IPS DF 19.7 (cell line): ENCODE measurements around the gene TADA2B.

ENCODE experiments used
- DNase-seq: peaks from one replicate; pipeline ENCODE4 v3.0.0-alpha.2; 2013; ENCODE audit warnings: low read depth, low spot score

The TADA2B gene

DNA sequence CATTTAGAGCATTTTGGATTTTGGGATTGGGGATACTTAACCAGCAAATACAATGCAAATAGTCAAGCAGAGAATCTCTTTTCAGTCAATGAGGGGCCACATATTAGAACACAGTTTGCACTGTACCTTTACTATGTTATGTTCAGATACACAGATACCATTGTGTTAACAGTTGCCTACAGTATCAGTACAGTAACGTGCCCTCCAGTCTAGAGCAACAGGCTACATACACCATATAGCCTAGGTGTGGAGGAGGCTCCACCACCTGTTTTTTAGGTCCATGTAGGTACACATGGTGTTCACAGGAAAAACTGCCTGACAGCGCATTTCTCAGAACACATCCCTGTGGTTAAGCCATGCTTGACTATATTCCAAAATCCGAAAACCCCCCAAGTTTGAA lies 15.6 kb downstream of the TADA2B start:
- no peak for DNase-seq

GRCh38 chr4:7059662-7060061 lies 16.5 kb downstream of the TADA2B start:
- DNase-seq: no peak

- DNase-seq: no peak
Measured at GRCh38 chr4:7060346-7061150, 17.4 kb downstream of the TADA2B start.

- no peak for DNase-seq
Measured at GRCh38 chr4:7061815-7062214, 18.6 kb downstream of the TADA2B start.

GRCh38 chr4:7062816-7063215 lies 19.6 kb downstream of the TADA2B start:
- DNase-seq: no peak

- DNase-seq: no peak
Measured at GRCh38 chr4:7063362-7063761, 20.2 kb downstream of the TADA2B start.

GRCh38 chr4:7066006-7066405 lies 22.8 kb downstream of the TADA2B start:
- DNase-seq: no peak

GRCh38 chr4:7066493-7066892 lies 23.3 kb downstream of the TADA2B start:
- no peak for DNase-seq

- DNase-seq: no peak
Measured at GRCh38 chr4:7067126-7067451, 23.9 kb downstream of the TADA2B start.

DNA sequence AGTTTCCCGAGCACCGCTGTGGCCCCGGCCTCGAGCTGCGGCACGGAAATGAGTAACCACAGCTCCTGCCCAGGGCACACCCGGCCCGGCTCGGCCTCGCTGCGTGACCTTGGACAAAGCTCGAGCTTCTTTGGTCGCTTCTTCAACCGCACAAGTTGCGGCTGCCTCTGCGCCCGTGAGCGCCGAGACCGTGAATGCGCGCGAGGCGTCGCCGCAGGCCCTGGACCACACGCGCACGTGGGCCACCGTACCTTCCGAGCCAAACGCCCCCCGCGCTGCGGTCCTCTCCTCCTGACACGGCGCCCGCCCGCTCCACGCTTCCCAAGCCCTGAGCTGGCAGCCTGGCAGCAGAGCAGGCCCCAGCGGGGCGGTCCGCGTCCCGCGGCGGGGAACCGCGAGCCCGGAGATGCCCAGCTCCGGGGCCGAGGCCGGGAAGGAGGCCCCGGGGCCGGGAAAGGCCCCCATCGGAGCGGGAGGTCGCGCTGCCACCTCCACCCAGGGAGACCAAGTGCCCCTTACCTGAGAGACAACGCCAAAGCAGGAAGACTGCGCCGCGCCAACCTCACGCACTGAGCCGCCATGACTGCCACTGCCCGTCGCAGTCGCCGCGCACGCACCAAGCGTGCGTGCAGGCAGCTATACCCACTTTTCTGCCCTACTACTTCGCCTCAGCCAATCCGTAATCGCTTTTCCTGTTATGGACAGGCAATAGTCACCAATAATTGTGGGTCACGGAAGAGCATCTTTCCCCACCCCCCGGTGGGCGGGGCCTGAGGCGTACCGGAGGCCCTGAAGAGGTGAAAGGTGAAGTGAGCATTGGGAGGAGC lies 24.5 kb downstream of the TADA2B start, which contains the start of gene GRPEL1:
Gene GRPEL1, minus strand, starts transcription at position 613 of the 827 bp plus-strand sequence. Its CDS starts 32 bp downstream, at position 581.
- peak; percentile 97 for DNase-seq

DNA sequence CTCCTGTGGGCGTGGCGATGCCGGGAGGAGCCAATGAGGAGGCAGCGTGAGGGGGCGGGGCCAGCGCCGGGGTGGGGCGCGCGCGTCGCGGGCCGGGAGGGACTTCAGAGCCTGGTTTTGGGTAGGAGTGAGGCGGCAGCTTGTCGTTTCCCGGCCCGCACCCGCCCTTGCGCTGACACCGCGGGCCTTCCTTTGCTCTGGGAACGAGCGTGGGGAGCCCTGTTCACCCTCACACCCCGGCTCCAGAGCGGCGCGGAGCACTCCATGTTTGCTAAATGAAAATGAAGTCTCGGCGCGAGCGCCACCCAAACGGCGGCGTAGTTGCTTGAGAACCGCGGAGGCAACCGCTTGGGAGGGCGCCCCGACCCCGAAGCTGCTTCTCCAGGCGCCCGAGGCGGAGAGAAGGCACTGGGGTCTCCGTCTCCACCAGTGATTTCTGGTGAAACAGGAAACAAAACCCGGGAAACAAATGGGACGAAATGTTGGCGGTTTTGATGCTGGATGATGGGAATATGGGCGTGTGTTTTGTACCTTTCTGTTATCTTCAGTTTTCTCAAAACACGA lies 25.2 kb downstream of the TADA2B start:
- no peak for DNase-seq

DNA sequence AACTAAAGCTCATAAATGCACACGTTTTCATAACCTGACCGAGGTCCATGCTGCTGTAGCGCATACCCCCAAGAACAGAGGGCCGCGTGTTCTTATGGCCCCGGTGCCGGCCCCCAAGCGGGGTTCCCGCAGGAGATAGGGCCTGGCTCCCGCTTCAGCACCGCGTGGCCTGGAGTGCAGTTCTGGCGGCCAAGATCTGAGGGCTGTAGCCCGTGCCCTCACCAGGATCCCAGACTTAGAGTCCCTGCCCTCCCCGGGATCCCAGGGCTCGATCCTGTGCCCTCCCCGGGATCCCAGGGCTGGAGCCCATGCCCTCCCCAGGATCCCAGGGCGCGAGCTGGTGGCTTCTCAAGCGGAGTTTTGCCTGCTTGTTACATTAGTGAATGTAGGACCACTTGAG lies 25.7 kb downstream of the TADA2B start:
- DNase-seq: no peak

GRCh38 chr4:7070729-7071511 lies 27.7 kb downstream of the TADA2B start:
- DNase-seq: peak; percentile 74

DNA sequence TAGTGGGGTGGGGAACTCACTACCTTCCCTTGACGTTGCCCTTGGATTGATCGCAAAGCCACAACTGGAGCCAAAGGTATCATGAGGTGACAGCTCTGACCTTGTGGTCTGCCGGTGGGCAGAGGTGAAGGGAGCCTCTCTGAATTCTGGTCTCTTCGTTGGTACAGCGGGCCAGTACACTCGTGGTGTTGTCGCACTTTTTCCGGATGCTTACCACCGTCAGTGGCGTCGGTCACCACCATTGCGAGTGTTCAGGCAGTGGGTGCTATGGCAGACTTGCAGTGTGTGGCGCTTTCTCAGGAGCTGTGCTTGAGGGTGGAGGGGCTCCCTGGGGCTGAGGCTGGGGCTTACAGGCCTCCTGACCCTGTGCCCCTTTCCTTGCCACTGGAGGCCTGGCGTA lies 29.9 kb downstream of the TADA2B start:
- DNase-seq: no peak

DNA sequence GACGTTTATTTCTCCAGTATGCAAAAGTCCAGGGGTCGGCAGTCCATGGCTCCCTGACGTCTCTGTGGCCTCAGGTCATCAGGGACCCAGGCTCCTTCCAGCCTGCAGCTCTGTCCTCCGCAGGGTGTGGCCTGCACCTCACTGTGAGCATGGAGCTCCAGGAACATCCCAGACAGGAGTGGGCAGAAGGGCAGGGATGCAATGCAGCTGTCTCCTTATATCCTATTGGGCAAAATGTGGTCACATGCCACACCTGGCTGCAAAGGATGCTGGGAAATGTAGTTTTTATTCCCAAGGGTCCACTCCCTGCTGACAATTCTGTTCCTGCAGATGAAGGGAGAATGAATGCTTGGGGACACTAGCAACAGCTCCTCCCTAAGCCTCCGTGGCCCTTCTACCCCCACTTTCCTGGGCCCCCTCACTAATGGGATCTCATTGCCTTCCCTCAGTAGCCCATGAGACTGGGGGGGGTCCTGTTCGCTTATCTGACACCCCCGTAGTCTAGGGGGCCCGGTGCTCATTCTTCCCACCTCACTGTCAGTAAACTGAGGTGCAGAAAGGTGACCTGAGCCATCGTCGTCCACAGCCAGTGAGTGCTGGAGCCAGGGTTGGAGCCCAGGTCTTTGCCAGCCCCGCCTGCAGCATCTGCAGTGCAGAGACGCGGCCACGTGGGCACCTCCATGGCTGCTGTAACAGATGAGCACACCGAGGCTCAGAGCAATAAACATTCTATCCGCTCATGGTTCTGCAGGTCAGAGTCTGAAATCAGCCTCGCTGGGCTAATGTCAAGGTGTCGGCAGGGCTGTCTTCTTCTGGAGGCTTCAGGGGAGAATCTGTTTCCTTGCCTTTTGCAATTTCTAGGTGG lies 30.6 kb downstream of the TADA2B start:
- DNase-seq: peak; percentile 42

GRCh38 chr4:7074426-7074825 lies 31.3 kb downstream of the TADA2B start:
- no peak for DNase-seq

- DNase-seq: no peak
Measured at GRCh38 chr4:7075962-7076695, 33.0 kb downstream of the TADA2B start.

DNA sequence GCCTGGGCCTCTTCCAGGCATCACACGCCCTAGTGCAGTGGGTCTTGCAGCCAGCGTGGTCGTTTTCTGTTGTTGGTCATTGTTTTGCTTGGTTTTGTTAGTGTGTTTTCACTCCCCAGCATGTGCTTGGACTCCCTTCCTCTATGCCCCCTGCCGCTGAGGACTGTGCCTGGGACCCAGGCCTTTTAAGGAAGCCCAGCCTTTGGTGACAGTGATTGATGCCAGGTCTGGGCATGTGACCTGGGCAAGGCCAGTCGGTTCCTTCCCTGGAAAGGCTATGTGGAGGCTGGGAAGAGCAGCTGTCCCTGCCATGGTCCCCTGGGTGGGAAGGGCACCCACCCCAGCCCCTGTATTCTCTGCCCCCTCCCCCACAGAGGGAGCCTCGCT lies 33.5 kb downstream of the TADA2B start:
- no peak for DNase-seq

DNA sequence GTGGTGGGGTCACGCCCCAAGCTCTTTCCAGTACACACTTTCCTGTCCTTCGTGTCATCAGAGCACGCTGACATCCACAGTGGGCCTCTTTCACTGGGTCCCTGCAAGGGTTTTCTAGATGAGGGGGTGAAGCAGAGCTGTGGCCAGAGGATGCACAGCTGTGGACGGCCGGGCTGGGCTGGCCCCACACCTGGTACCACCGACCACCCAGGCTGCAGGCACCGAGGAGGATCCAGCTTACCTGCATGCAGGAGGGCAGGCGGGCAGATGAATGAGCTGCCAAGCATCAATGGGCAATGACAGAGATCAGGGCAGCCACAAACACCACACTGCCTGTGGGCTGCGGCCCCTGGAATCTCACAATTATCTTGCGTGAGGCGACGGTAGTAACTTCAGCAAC lies 34.2 kb downstream of the TADA2B start:
- no peak for DNase-seq

DNA sequence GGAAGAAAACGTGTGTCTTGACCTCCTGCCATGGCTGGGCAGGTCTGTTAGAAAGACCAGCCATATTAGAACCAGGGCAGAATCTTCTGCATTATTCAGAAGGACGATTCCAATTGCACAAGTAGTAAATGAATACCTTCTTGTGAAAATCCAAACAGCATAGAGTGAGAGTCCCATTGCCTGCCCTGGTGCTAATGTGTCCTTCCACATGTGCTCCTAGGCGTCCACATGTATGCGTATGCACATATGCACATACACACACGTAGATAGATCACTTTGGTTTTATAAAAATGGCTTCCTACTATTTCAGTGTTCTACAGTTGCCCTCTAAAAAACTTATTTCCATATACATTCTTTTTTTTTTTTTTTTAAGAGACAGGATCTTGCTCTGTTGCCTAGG lies 34.9 kb downstream of the TADA2B start:
- DNase-seq: no peak
